Measurements from ENCODE around the gene CNOT1.
A peak's percentile ranks its signal among the peaks of the same experiment; 100 is the strongest.
"Not testable (repeated sequence)": the region's sequence is repeated elsewhere in the genome, so short reads cannot be mapped to it uniquely, and the experiment has no call there.

Gene CNOT1

GRCh38 chr16:58495521-58496331 is 133.9 kb downstream of the CNOT1 start:
- no peak overlapping the region for H3K4me3 ChIP-seq (ENCODE audit: low read length)
- no peak for DNase-seq (ENCODE audit: low read depth, low spot score)

- no peak overlapping the region for H3K4me3 ChIP-seq (ENCODE audit: low read length)
- DNase-seq (ENCODE audit: low read depth, low spot score) = peak; percentile 94
These were observed 134.6 kb downstream of the CNOT1 start for GRCh38 chr16:58494981-58495520.

GRCh38 chr16:58493756-58494431 is 135.7 kb downstream of the CNOT1 start:
- no peak overlapping the region for H3K4me3 ChIP-seq (ENCODE audit: low read length)

GRCh38 chr16:58492735-58493134 is 136.9 kb downstream of the CNOT1 start:
- no peak for DNase-seq (ENCODE audit: low read depth, low spot score)
- no peak overlapping the region for H3K4me3 ChIP-seq (ENCODE audit: low read length)

More at GRCh38 chr16:58493756-58494431, 135.7 kb downstream of the CNOT1 start:
- no peak for DNase-seq (ENCODE audit: low read depth, low spot score)

- DNase-seq (ENCODE audit: low read depth, low spot score) = no peak
- H3K4me3 ChIP-seq (ENCODE audit: low read length) = no peak overlapping the region
These were observed 137.6 kb downstream of the CNOT1 start for GRCh38 chr16:58492066-58492465.

- DNase-seq (ENCODE audit: low read depth, low spot score); H3K4me3 ChIP-seq (ENCODE audit: low read length): not testable (repeated sequence)
These were observed 139.1 kb downstream of the CNOT1 start for GRCh38 chr16:58490539-58490938.

GRCh38 chr16:58490065-58490464 is 139.6 kb downstream of the CNOT1 start:
- H3K4me3 ChIP-seq (ENCODE audit: low read length) = no peak overlapping the region
- DNase-seq (ENCODE audit: low read depth, low spot score) = no peak

- no peak for DNase-seq (ENCODE audit: low read depth, low spot score)
- no peak overlapping the region for H3K4me3 ChIP-seq (ENCODE audit: low read length)
These were observed 141.1 kb downstream of the CNOT1 start for GRCh38 chr16:58488531-58488930.

- no peak overlapping the region for H3K4me3 ChIP-seq (ENCODE audit: low read length)
These were observed 141.9 kb downstream of the CNOT1 start for GRCh38 chr16:58487566-58488351.

GRCh38 chr16:58485184-58485887 is 144.3 kb downstream of the CNOT1 start:
- no peak overlapping the region for H3K4me3 ChIP-seq (ENCODE audit: low read length)
- no peak for DNase-seq (ENCODE audit: low read depth, low spot score)

More at GRCh38 chr16:58487566-58488351, 141.9 kb downstream of the CNOT1 start:
- DNase-seq (ENCODE audit: low read depth, low spot score) = peak; percentile 40

- DNase-seq (ENCODE audit: low read depth, low spot score) = no peak
These were observed 147.7 kb downstream of the CNOT1 start for GRCh38 chr16:58481931-58482330.

GRCh38 chr16:58481226-58481869 is 148.3 kb downstream of the CNOT1 start:
- H3K4me3 ChIP-seq (ENCODE audit: low read length) = no peak overlapping the region
- DNase-seq (ENCODE audit: low read depth, low spot score) = no peak

More at GRCh38 chr16:58481931-58482330, 147.7 kb downstream of the CNOT1 start:
- H3K4me3 ChIP-seq (ENCODE audit: low read length) = no peak overlapping the region

GRCh38 chr16:58478427-58478826 is 151.2 kb downstream of the CNOT1 start:
- H3K4me3 ChIP-seq (ENCODE audit: low read length) = no peak overlapping the region
- no peak for DNase-seq (ENCODE audit: low read depth, low spot score)

- no peak for DNase-seq (ENCODE audit: low read depth, low spot score)
These were observed 152.8 kb downstream of the CNOT1 start for GRCh38 chr16:58476791-58477190.

GRCh38 chr16:58475091-58475619 is 154.5 kb downstream of the CNOT1 start:
- no peak overlapping the region for H3K4me3 ChIP-seq (ENCODE audit: low read length)
- DNase-seq (ENCODE audit: low read depth, low spot score) = no peak

More at GRCh38 chr16:58476791-58477190, 152.8 kb downstream of the CNOT1 start:
- H3K4me3 ChIP-seq (ENCODE audit: low read length) = no peak overlapping the region

- H3K4me3 ChIP-seq (ENCODE audit: low read length) = no peak overlapping the region
- DNase-seq (ENCODE audit: low read depth, low spot score) = no peak
These were observed 155.3 kb downstream of the CNOT1 start for GRCh38 chr16:58474296-58474695.

GRCh38 chr16:58472827-58473226 is 156.8 kb downstream of the CNOT1 start:
- H3K4me3 ChIP-seq (ENCODE audit: low read length) = no peak overlapping the region
- no peak for DNase-seq (ENCODE audit: low read depth, low spot score)

GRCh38 chr16:58472266-58472665 is 157.4 kb downstream of the CNOT1 start:
- DNase-seq (ENCODE audit: low read depth, low spot score) = no peak
- H3K4me3 ChIP-seq (ENCODE audit: low read length) = no peak overlapping the region
